ENCODE data around the gene CYP27C1.
"Not testable (repeated sequence)": the region's sequence is repeated elsewhere in the genome, so short reads cannot be mapped to it uniquely, and the experiment has no call there.

CYP27C1 gene

DNA sequence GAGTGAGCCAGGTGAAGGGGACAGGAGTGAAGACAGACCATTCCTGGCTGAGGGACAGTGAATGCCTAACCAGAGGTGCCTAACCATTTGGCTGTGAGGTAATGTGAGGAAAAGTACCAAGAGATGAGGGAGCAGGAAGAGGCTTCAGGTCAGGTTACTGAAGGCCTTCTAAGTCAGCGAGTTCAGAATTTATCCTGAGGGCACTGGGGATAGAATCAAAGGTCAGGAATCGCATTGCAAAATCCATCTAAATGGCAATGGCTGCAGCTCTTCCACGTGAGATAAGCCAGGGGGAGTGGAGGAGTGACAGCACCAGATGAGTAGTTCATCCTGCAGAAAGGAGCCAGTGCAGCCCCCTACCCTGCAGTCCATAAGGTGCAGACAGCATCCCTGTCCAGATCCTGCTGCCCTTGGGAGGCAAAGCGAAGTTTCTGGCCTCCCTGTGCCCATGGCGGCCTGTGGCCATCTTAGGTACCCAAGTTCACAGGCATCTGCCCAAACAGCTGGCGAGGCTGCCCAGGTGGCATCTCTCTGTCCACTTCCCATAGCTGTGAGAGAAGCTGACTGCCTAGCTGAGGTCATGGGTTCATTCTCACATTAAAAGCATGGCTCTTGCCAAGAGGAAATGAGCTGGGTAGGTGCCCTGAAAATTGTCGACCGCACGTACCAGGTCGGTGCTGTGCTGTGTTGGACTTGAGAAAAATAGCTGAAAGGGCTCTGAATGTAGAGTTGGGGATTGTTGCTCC lies 49.5 kb downstream of the CYP27C1 start:
- DNase-seq = no peak

DNA sequence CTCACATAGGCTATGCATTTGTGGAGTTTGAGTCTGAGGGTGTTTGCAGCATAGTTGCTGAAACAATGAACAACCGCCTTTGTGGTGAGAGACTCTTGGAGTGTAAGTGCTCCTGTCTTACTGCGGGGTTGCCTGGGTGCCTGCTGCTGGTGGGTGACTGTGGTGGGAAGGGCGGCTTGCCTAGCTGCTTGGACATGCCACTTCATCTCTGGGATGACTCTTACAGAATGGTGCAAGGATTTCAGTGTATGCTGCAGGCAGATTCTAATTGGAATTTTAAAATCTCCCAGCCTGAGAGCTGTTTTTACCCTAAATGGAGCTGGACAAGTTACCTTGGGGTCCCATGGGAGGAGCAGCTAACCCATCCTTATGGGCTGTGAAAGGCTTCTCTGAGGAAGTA lies 50.1 kb downstream of the CYP27C1 start:
- DNase-seq = no peak

DNA sequence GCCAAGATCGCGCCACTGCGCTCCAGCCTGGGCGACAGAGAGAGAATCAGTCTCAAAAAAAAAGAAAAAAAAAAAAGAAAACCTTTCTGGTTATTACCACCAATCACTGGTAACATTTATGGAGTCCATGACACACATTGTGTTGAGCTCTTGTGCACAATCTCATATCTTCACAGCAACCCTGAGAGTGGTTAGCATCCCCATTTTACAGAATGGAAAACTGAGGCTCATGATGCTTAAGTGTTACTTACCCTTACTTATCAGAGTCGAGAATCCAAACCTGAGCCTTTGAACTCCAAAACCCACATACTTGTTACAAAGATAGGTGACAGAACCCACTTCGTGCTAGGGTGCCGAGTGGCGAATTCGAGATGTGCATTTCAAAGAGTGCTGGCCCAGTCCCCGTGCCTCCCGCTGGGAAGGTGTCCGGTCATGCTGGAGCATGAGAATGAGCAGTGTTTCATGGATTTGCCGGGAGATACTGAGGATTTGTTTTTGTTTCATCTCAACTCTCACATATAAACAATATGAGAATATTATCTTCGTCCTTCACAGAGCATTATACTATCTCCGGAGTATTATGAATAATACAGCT lies 50.9 kb downstream of the CYP27C1 start:
- no peak for DNase-seq

DNA sequence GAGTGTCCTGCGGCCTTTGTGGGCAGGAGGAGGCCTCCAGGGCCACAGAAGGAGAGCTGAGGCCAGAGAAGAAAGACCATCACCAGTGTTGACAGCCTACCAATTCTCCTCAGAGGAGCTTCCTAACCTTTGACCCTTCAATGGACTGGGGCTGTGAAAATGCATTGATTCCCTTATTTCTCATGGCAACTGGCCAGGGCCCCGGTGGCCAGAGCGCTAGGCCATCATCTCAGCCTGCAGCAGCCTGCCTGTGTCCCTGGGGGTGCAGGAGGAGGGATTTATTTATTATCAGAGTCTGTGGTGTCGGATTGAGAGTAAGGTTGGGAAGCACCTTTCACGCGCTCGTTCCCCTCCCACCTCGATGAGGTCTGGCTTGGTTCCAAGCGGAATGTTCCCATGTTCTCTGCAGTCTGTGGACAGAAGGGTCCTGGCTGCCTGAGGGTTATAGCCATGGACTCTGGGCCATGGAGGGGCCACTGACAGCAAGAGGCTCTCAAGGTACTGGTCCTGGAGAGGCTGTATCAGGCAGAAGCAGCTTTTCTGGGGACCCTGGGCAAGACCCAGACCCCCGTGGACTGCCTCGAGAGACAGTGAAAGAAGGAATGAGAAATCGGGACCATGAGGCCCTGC lies 53.8 kb downstream of the CYP27C1 start:
- no peak for DNase-seq

DNA sequence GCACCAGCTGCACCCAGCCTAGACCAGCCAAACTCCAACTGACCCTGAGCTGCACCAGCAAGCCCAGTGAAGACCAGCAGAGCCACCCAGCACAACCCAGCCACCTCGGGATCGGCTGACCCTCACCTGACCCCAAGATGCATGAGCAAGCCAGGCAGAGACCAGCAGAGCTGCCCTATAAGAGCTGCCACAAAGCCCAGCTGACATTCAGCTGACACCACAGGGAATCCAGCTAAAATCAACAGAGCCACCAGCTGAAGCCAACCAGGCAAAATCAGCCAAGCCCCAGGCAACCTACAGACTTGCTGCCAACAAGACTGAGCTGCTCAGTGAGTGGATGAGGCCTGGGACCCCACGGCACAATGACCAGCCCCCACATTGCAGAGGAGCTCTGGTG lies 54.6 kb downstream of the CYP27C1 start:
- no peak for DNase-seq

DNA sequence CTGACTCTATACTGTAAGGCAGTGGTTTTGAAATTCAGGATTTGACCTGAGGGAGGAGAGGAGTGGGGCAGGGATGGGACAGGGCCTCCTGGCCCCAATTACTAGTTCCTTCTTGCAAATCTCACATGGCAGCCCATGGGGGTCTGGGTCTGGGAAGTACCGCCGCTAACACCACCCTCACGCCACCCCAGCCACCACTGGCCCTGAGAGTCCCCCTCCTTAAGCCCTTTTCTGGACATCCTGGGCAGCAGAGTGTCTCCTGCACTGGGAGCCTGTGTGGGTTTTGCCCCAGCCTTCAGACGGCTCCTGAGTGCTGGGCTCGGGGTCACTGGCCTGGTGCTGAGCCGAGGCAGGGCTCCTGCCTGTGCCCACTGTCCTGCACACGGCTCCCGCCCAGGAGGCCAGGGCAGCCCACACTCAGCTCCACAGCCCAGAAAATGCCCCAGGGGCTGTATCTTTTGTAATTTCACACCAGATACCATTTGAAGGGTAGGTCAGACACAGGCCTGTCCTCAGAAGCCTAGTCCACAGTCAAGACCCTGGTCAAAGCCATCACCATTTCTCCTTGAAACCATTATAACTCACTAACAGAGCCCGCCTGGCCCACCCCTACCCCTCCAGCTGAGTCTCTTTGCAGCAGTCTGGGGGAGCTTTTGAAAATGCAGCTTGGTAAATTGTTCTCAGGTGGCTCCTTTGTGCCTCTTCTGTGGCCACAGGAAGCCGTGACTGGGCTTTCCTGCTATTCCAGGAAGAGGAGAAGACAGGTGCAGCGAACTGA lies 55.1 kb downstream of the CYP27C1 start:
- no peak for DNase-seq

DNA sequence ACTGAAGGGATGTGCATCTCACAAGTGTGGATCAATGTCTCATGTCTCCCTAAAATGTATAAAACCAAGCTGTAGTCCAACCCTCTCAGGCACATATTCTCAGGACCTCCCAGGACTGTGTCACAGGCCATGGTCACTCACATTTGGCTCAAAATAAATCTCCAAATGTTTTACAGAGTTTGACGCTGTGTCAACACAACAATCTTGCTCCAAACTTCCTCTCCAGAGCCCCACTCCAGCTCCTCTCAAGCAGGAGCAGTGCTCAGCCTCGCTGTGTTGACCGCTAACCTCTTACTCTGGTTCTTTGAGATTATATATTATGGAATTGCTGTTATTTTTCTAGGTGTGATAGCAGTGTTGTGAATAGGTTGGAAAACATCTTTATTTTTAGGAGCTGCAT lies 56.2 kb downstream of the CYP27C1 start:
- DNase-seq = no peak

DNA sequence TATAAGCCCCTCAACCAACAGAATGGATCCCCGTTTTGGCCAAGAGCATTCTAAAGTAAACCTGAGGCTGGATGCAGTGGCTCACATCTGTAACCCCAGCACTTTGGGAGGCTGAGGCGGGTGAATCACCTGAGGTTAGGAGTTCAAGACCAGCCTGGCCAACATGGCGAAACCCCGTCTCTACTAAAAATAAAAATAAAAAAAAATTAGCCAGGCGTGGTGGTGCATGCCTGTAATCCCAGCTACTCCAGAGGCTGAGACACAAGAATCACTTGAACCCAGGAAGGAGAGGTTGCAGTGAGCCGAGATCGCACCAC lies 57.1 kb downstream of the CYP27C1 start:
- not testable (repeated sequence) for DNase-seq

DNA sequence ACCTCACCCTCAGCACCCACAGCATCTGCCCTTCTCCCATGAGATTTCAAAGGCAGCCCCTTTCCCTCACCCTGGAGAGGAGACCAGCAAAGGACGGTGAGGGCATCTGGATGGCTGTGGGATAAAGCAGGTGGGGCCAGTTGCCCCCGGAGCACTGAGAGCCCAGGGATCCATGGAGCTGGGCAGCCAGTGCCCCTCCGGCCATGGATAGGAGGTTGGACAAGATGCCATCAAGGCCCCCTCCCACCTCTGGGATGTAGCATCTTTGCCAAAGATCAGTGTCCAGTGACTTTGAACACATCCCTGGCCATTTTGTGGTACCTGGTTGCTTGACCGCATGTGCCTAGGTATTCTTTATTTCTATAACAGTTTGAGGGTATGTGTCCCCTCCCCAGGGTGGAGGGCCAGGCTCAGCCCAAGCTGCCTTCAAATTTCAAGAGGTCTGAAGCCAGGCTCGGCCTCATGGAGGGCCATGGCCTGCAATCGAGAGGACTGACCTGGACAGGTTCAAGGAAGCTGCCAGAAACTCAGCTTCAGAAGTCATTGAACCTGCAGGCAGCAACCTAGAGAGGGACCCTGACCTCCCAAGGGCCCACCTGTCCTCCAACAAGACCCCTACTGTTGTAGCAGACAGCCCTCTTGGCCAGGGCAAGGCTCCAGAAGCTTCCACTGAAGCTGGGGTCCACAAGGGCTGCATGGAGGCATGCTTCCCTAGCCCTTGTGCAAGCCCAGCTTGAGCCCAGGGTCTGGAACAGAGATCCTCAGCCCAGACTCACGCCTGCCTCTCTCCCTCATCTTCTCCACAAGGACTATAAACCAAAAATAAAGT lies 57.6 kb downstream of the CYP27C1 start:
- no peak for DNase-seq

DNA sequence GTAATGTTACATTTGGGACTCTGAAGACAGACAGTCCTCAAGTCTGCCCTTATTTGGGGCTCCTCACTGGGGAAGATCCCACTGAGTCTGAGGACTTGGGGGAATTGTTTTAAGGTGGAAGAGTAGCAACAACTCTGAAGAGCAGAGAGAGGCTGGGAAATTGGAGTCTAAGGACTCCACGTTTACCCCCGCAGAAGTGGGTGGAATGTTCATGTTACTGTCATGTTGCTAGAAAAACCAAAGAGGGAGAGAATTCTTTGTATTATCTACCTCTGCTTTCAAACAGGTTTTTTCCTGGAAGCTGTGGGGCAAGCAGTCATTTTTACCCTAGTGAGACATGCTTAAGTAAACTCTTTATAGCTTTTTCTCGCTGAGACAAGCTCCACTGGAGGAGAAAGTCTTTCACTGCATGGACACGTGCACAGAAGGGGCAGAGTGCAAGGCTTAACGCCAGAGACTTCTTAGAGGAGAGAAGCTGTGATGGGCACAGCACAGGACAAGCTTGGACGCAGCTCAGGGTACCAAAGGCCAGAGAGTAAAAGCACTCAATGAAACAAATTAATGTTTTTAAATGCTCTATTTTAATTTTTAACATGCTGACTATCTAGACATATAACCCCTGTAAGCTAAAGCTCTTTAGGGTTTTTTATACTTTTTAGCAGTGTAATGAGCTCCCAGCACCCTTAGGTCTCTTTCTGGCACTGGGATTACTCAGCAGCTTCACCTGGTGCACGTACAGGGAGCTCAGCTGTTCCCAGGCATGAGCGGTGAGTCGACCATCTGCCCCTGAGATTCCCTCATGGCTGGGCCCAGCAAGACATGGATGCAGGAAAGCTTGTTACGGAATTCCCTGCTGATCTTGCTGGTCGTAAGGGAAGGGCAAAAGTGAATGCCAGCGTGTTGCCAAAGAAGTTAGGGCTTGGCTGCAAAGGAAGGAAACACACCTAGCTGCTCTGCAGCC lies 58.6 kb downstream of the CYP27C1 start:
- DNase-seq = no peak

DNA sequence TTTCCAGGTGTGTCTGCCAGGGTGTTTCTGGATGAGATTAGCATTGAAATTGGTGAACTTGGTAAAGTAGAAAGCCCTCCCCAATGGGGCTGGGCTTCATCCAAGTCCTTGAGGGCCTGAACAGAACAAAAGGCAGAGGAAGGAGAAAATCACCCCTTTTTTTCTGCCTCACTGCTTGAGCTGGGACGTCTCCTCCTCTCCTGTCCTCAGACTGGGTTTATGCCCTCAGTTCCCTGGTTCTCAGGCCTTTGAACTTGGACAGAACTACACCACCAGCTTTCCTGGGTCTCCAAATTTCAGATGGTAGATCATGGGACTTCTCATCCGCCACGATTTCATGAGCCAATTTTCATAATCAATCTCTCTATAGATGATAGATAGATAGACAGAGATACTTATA lies 59.4 kb downstream of the CYP27C1 start:
- DNase-seq = no peak

DNA sequence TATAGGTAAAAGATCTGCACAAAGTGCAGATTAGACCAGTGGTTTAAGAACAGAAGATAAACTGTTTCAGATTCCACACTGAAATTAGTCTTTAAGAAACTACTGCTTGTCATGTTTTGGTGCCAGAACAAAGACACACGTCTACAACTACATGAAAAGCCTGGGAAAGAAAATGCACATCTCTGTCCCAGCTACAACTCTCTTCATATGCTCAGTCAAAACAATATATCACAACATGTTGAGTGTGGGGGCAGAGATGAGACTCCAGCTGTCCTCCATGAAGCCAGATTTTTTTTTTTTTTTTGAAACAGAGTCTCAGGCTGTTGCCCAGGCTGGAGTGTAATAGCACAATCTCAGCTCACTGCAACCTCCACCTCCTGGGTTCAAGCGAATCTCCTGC lies 60.6 kb downstream of the CYP27C1 start:
- DNase-seq = no peak

DNA sequence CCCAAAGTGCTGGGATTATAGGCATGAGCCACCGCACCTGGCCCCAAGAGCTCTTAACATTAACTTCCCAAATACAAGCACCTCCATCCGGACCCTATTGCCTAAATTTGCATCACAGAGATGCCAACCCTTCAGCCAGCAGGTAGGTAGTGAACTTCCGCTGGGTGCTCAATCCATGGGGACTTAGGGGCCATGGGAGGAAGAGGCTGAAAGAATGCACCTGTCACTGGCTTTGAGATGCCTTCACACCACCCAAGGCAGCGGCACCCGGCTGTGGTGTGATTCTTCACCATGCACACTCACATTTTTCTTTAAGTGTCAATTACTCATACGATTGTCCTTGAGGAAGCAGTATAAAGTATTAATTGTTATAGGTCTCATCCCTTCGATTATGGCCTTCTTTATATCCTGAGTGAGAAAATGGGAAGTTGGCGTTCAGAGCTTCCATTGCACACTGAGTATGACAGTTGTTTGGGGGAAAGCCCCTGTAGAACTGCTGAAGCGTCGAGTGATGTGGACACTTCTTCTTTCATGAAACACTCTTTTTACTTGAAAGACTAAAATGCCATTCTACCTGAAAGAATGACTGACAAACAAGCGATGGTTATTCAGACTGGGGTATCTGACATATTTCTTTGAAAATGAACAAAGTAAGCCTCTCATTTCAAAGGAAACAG lies 61.3 kb downstream of the CYP27C1 start:
- DNase-seq = no peak

DNA sequence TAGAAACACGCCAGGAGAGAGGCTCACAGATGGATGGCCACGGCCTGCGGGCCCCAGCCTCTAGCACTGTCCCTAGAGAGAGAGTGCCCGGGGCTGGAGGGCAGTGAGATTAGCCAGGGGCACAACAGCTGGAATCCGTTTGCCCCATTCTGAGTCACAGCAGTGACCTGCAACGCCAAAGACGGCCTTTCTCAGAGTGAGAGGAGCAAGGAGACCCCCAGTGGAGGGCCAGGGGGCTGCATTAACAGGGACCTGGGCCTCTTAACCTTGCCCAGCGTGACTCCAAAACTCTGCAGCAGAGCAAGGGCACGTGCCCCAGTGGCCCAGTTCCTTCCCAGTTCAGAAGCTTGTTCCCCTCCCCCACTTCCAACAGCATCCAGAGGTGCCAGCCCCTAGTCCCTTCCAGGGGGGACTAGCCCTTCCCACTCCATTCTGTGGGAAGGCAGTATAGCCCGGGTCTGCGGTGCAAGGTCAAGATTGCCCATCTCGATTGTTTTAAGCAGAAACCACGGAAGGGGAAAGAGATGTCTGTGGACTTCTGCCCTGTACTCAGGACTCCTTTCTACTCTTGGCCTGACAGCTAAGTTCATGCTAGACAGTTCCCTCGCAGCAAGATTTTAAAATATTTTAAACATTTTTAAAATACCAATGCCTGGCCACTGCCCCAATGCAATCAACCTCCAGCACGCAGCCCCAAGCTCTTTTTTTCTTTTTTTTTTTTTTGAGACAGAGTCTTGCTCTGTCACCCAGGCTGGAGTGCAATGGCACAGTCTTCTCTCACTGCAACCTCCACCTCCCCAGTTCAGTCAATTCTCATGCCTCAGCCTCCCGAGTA lies 62.2 kb downstream of the CYP27C1 start:
- no peak for DNase-seq

DNA sequence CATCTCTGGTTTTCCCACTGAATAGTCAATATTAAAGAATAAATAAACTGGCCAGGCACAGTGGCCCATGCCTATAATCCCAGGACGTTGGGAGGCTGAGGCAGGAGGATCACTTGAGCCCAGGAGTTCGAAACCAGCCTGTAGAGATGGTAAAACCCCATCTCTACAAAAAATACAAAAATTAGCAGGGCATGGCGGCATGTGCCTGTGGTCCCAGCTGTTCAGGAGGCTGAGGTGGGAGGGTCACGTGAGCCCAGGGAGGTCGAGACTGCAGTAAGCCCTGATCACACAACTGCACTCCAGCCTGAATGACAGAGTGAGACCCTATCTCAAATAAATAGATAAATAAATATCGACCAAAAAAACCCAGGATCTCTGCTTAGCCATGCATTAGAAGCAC lies 63.0 kb downstream of the CYP27C1 start:
- DNase-seq = no peak

DNA sequence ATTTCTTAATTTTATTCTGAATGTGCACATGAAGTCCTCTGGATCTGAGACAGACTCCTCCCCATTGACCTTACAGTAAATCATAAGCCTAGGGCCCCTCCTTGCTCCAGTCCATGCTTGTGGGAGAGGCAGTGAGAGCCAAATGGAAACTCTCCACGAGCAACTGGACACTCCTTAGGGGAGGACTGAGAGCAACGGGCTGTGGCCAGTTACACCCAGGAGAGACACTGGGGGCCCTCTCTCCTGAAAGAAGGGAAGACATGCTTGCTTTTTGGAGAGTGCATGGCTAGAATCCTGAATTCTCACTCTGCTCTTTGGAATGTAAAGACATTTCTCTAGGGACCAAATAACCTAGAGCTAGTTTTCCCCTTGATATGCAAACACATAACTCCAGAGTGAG lies 64.2 kb downstream of the CYP27C1 start:
- DNase-seq = no peak

DNA sequence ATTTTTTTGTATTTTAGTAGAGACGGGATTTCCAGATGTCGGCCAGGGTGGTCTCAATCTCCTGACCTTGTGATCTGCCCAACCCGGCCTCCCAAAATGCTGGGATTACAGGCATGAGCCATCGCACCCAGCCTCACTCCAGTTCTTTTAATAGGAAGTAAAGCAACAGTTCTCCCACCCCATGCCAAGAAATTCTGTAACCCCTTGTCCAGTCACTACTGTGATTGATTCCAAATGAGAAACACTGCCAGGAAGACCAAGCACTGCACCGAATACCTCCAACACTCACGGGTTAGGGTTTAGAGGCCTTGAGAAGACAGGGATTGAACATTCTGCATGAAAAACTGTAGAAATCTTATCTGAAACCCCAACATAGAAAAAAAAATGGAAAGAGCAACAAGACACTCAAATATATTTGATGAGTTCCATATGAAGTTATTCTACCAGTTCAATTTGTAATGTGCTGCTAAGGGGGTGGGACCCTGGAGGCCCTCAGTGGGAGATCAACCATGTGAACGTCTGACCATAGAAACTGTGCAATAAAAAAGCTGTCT lies 65.0 kb downstream of the CYP27C1 start:
- no peak for DNase-seq

DNA sequence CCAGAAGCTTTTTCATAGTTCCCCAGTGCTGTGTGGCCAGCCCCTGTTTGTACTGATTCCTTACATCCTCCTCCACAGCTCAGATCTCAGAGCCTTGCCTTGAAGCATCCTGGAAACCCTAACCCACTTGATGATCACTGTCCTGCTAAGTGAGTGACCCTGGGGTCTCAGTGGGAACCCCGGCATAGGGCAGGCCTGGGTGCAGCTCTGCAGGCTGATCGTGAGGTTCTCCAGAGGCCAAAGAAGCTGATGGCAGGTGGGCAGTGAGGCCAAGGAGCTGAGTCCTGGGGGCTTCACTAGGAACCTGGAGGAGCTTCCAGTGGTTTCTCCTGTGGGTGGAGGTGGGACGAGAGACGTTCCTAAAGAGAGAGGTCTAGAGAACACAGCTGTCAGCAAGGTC lies 65.7 kb downstream of the CYP27C1 start:
- no peak for DNase-seq

DNA sequence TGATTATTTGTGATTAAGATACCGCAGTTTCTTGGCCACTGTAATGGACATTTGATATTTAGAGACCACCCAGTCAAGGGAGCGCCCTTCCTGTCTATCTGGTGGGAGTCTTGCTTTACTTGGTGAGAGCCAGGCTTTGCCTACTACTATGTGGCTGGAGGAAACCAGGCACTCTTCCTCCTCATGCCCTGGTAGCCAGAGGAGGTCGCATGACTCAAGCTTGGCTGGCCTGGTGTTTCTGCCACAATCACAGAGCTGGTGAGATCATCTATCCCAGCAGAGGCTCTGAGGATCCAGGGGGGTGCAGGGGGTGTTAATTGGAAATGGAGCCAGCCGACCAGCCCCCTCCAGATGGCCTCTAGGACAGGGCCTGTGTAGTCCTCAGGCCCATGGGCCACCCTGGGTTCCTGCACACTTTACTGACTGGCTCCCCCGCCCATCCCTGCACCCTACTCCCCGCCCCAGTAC lies 66.4 kb downstream of the CYP27C1 start:
- no peak for DNase-seq

DNA sequence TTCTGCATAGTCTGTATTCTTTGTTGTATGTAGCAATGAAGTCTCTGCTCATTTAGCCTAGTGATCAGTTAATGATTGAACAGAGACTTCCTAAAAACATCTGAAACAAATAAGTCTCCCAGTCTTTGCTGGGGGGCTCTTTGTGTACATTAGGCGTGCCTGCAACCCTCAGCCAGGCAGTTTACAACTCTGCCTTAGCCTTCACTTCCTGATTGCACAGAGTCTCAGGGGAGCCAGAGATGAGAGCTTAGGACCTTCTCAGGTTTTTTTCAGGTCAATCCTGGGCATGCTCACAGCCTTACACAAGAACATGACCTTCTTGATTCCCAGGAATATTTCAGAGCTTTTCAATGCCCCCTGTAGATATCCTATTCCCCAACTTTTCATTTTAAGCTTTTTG lies 69.1 kb downstream of the CYP27C1 start:
- DNase-seq = no peak

Data from CD4-positive, alpha-beta T cell treated with Interleukin-6 for 4 hours (primary cell).